PFSK-1 (cell line): ENCODE data around the gene ATG4B.

Experiments used
- POLR2AphosphoS5 ChIP-seq: IDR thresholded peaks from 2 replicates; pipeline ENCODE4 v1.6.1; 2012; ENCODE audit warnings: low read depth, mild to moderate bottlenecking, control low read depth, low read length, moderate library complexity
- REST ChIP-seq, 2 experiments: IDR thresholded peaks; 2 replicates each; pipeline versions ENCODE4 v1.6.1 to v1.8.0; 2011 to 2012; ENCODE audit warnings: low read depth in 2 of 2, low read length in 2 of 2, control low read depth in 1 of 2, inconsistent platforms in 1 of 2, mild to moderate bottlenecking in 1 of 2, moderate library complexity in 1 of 2; ENCODE audit not compliant: insufficient read depth in 1 of 2
- SIN3A ChIP-seq: IDR thresholded peaks from 2 replicates; pipeline ENCODE4 v1.6.1; 2012; ENCODE audit warnings: mild to moderate bottlenecking, low read length, moderate library complexity, borderline replicate concordance; ENCODE audit not compliant: insufficient read depth

GRCh38 chr2:241620419-241620769 is 17.1 kb upstream of the ATG4B start:
- TF ChIP-seq REST (IDR thresholded peaks at IDR 0.05; ENCODE audit: insufficient read depth in 1 of 2, low read depth in 2 of 2, low read length in 2 of 2) (no peak), POLR2AphosphoS5 (no peak), SIN3A (no peak)
